Duodenal mucosa (tissue), 2 donors: Measurements from ENCODE around the gene DRAXIN.

ENCODE experiments used
- H3K27ac ChIP-seq: one replicate; pipeline ENCODE4 v1.7.0; 2013; ENCODE audit warnings: low read depth, low read length
- H3K27me3 ChIP-seq, 2 donors: one replicate each; pipeline ENCODE4 v1.7.0; 2013; ENCODE audit warnings: low read length in 2 of 2, control low read depth in 1 of 2; ENCODE audit not compliant: insufficient read depth in 2 of 2, control insufficient read depth in 1 of 2
- H3K36me3 ChIP-seq, 2 donors: one replicate each; pipeline ENCODE4 v1.7.0; 2013; ENCODE audit warnings: low read length in 2 of 2, control low read depth in 1 of 2; ENCODE audit not compliant: insufficient read depth in 2 of 2, control insufficient read depth in 1 of 2
- H3K4me1 ChIP-seq, 2 donors: one replicate each; pipeline ENCODE4 v1.7.0; 2013; ENCODE audit warnings: low read length in 2 of 2, control low read depth in 1 of 2; ENCODE audit not compliant: insufficient read depth in 2 of 2, control insufficient read depth in 1 of 2
- H3K4me3 ChIP-seq, 2 donors: one replicate each; pipeline ENCODE4 v1.7.0; 2013; ENCODE audit warnings: low read length in 2 of 2, low read depth in 1 of 2
- H3K9ac ChIP-seq, 2 donors: one replicate each; pipeline ENCODE4 v1.7.0; 2013; ENCODE audit warnings: low read length in 2 of 2, low read depth in 1 of 2
- H3K9me3 ChIP-seq, 2 donors: one replicate each; pipeline ENCODE4 v1.7.0; 2013; ENCODE audit warnings: low read length in 2 of 2, control low read depth in 1 of 2; ENCODE audit not compliant: control insufficient read depth in 1 of 2

Gene DRAXIN

GRCh38 chr1:11684070-11684469, 7.4 kb upstream of the DRAXIN start:
- Histone ChIP-seq H3K27ac (no peak overlapping the region), H3K9me3 (no peaks in the 10 kb centered on the region), H3K27me3 (peaks cover 6 to 16% of the 10 kb centered on the region in 2 donors), H3K36me3 (no peaks in the 10 kb centered on the region), H3K9ac (no peak overlapping the region), H3K4me1 (peaks cover 0 to 13% of the 10 kb centered on the region in 2 donors), H3K4me3 (no peak overlapping the region)

DNA sequence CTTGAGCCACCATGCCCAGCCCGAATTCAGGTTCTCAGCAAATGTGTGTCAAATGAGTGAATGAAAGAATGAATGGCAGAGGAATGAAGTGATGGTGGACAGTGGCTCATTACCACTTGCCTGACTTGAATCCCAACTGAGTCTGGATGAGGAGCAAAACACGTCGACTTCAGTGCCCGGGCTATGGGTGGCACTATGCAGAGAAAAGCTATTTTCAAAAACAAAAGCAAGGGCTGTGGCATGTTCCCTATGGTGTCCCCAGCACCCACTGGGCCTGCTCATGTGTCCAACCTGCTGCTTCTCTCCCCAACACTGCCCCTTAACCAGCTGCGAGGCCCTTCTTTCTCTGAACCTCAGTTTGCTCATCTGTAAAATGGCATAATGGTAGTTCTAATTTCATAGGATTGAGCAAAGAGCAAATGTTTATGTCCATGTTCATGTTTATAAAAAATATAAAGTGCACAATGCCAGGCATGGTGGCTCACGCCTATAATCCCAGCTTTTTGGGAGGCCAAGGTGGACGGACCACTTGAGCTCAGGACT, 6.2 kb upstream of the DRAXIN start:
- Histone ChIP-seq H3K27ac (no peak overlapping the region), H3K36me3 (no peaks in the 10 kb centered on the region), H3K9ac (no peak overlapping the region), H3K9me3 (no peaks in the 10 kb centered on the region), H3K27me3 (peaks cover 12 to 24% of the 10 kb centered on the region in 2 donors), H3K4me1 (peaks cover 0 to 11% of the 10 kb centered on the region in 2 donors), H3K4me3 (no peak overlapping the region)

DNA sequence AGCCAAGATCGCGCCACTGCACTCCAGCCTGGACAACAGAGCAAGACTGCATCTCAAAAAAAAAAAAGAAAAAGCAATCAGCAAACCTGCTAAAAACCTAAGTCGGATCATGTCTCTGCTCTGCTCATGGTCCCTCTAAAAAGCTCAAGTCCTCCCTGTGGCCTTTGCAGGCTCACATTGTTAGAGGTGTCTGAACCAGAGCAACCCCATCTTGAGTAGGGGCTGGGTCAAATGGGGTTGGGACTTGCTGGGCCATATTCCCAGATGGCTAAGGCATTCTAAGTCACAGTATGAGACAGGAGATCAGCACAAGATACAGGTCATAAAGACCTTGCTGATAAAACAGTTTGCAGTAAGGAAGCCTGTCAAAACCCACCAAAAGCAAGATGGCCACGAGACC, 3.0 kb upstream of the DRAXIN start:
- Histone ChIP-seq H3K9ac (no peak overlapping the region), H3K4me3 (no peak overlapping the region), H3K27ac (no peak overlapping the region), H3K27me3 (peaks cover 33 to 38% of the 10 kb centered on the region in 2 donors), H3K4me1 (no peaks in the 10 kb centered on the region), H3K36me3 (no peaks in the 10 kb centered on the region), H3K9me3 (no peaks in the 10 kb centered on the region)

- Histone ChIP-seq H3K9me3 (no peaks in the 10 kb centered on the region), H3K36me3 (no peaks in the 10 kb centered on the region), H3K9ac (no peak overlapping the region), H3K4me3 (no peak overlapping the region), H3K4me1 (no peaks in the 10 kb centered on the region), H3K27ac (no peak overlapping the region), H3K27me3 (peaks cover 44 to 47% of the 10 kb centered on the region in 2 donors)
Observed at GRCh38 chr1:11690397-11691301, 861 bp upstream of the DRAXIN start.

DNA sequence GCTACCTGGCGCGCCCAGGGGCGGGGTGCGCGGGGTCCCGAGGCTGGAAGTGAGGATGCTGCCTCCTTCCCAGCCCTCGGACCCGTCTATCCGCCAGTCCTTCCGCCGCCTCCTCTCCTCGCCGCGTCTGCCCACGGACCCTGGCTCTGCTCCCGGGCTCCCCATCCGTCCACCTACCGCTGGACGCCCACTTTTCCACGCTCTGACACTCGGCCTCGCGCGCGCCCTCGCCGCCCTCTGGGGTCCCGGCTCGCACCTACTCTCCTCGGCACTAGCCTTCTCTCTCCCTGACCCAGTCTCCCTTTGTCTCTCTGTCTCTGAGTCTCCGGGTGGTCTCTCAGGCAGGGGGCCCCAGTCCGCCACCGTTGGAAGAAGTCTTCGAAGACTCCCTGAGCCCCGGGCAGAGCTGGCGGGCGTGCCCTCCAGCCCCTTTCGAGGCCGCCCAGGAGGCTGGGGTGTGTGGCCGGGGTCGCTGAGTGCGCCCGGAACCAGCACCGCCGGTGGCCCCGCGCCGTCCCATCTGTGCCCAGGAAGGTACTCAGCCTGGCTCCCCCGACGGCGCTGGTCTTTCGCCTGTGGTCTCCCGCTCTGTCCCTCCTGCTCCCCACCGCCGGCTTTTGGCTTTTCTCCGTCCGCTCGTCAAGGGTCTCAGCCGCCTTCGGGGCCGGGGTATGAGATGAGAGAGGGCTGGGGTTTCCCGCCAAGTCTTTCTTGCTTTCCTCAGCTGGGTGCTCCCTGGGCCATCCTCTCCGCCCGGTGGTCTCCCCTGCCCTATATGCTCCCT, 610 bp downstream of the DRAXIN start:
- Histone ChIP-seq H3K9ac (no peak overlapping the region), H3K27me3 (peaks cover 44 to 47% of the 10 kb centered on the region in 2 donors), H3K4me3 (no peak overlapping the region), H3K9me3 (no peaks in the 10 kb centered on the region), H3K27ac (no peak overlapping the region), H3K36me3 (no peaks in the 10 kb centered on the region), H3K4me1 (no peaks in the 10 kb centered on the region)

DNA sequence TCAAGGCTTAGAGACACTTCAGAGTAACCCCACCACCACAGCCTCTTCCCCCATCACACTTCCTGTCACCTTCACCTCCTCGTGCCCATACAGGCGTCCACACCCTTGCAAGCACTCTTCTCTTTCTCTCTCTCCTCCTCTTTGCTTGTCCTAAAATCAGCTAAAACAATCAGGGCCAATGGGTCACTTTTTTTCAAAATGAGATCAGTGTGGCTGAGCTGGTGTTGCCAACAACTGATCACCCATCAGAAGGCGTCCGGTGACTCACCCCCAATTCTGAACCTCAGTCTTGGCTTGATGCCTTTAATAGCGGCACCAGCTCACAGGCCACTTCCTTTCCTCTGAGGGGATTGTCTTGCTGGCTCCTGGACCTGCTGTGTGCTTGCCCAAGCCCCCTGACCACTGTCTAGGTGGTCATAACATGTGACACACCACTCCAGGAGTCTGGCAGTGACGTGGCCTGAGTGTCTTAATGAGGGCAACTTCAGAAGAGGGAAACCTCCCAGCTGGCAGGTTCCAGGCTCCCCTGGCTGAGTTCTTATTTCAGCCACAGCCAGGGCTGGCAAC, 1.6 kb downstream of the DRAXIN start:
- H3K36me3 ChIP-seq: no peaks in the 10 kb centered on the region
- H3K27ac ChIP-seq: no peak overlapping the region
- peaks cover 44 to 52% of the 10 kb centered on the region in 2 donors for H3K27me3 ChIP-seq
- H3K9ac ChIP-seq: no peak overlapping the region
- H3K9me3 ChIP-seq: no peaks in the 10 kb centered on the region
- no peak overlapping the region for H3K4me3 ChIP-seq
- H3K4me1 ChIP-seq: no peaks in the 10 kb centered on the region

GRCh38 chr1:11693917-11694316, 2.4 kb downstream of the DRAXIN start:
- Histone ChIP-seq H3K9ac (no peak overlapping the region), H3K4me3 (no peak overlapping the region), H3K27me3 (peaks cover 42 to 52% of the 10 kb centered on the region in 2 donors), H3K9me3 (no peaks in the 10 kb centered on the region), H3K27ac (no peak overlapping the region), H3K4me1 (no peaks in the 10 kb centered on the region), H3K36me3 (no peaks in the 10 kb centered on the region)

DNA sequence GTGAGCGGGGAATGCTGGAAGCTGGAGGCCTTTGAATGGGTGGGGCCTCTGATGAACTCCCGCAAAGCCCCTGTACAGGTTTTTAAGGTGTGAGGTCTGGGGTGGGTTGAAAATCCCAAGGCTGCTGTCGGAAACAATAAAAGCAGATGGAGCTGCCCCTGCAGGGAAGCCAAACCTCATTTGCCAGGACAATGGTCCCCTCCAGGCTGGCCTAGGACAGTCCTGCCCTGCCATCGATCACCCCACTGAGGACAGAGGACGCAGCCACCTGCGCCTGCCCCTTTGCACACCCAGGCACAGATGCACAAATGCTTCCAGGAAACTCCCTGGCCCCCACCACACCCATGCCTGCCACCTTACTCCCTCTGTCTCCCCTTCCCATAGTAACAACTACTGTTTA, 4.4 kb downstream of the DRAXIN start:
- H3K4me1 ChIP-seq: no peaks in the 10 kb centered on the region
- peaks cover 33 to 40% of the 10 kb centered on the region in 2 donors for H3K27me3 ChIP-seq
- H3K4me3 ChIP-seq: no peak overlapping the region

GRCh38 chr1:11697188-11697892, 5.8 kb downstream of the DRAXIN start:
- no peak overlapping the region for H3K4me3 ChIP-seq
- no peaks in the 10 kb centered on the region for H3K4me1 ChIP-seq
- H3K36me3 ChIP-seq: no peaks in the 10 kb centered on the region
- H3K9me3 ChIP-seq: no peaks in the 10 kb centered on the region
- peaks cover 37 to 41% of the 10 kb centered on the region in 2 donors for H3K27me3 ChIP-seq
- H3K9ac ChIP-seq: no peak overlapping the region
- H3K27ac ChIP-seq: no peak overlapping the region

More for the DNA sequence above, 4.4 kb downstream of the DRAXIN start:
- Histone ChIP-seq H3K9me3 (no peaks in the 10 kb centered on the region), H3K27ac (no peak overlapping the region), H3K36me3 (no peaks in the 10 kb centered on the region), H3K9ac (no peak overlapping the region)
